Measurements from ENCODE around the gene KAT8. TPM values are rescaled to one million over a fixed set of nuclear protein-coding genes. Genes with fewer than 3 reads are reported as not detected.

KAT8 gene
- total and polyA plus RNA-seq, 8 donors = 38.8 to 114 (median 54.0) TPM

DNA sequence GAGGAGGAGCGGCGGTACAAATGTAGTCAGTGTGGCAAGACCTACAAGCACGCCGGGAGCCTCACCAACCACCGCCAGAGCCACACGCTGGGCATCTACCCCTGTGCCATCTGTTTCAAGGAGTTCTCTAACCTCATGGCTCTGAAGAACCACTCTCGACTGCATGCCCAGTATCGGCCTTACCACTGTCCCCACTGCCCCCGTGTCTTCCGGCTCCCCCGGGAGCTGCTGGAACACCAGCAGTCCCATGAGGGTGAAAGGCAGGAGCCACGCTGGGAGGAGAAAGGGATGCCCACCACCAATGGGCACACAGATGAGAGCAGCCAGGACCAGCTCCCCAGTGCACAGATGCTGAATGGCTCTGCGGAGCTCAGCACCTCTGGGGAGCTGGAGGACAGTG is 40.4 kb upstream of the KAT8 start:
- 94 to 99% (median 97%) methylated on average over 12 to 13 of the region's 13 CpGs for WGBS, 5 donors
- Histone ChIP-seq H3K4me3 (no peak overlapping the region), H3K27me3 (no peaks in the 10 kb centered on the region), H3K9me3 (no peaks in the 10 kb centered on the region), H3K27ac (no peak overlapping the region), H3K4me1 (peaks cover 20 to 59% (median 41%) of the 10 kb centered on the region in 4 donors), H3K36me3 (peaks cover 54 to 61% (median 60%) of the 10 kb centered on the region in 4 donors)
- intact Hi-C loops (cut with DNase I; ENCODE audit: low total_unique reads) = no loop called here
- TF ChIP-seq, protein P1, sequence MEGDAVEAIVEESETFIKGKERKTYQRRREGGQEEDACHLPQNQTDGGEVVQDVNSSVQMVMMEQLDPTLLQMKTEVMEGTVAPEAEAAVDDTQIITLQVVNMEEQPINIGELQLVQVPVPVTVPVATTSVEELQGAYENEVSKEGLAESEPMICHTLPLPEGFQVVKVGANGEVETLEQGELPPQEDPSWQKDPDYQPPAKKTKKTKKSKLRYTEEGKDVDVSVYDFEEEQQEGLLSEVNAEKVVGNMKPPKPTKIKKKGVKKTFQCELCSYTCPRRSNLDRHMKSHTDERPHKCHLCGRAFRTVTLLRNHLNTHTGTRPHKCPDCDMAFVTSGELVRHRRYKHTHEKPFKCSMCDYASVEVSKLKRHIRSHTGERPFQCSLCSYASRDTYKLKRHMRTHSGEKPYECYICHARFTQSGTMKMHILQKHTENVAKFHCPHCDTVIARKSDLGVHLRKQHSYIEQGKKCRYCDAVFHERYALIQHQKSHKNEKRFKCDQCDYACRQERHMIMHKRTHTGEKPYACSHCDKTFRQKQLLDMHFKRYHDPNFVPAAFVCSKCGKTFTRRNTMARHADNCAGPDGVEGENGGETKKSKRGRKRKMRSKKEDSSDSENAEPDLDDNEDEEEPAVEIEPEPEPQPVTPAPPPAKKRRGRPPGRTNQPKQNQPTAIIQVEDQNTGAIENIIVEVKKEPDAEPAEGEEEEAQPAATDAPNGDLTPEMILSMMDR (IDR thresholded peaks at IDR 0.05) = no peak
- no peak for DNase-seq

DNA sequence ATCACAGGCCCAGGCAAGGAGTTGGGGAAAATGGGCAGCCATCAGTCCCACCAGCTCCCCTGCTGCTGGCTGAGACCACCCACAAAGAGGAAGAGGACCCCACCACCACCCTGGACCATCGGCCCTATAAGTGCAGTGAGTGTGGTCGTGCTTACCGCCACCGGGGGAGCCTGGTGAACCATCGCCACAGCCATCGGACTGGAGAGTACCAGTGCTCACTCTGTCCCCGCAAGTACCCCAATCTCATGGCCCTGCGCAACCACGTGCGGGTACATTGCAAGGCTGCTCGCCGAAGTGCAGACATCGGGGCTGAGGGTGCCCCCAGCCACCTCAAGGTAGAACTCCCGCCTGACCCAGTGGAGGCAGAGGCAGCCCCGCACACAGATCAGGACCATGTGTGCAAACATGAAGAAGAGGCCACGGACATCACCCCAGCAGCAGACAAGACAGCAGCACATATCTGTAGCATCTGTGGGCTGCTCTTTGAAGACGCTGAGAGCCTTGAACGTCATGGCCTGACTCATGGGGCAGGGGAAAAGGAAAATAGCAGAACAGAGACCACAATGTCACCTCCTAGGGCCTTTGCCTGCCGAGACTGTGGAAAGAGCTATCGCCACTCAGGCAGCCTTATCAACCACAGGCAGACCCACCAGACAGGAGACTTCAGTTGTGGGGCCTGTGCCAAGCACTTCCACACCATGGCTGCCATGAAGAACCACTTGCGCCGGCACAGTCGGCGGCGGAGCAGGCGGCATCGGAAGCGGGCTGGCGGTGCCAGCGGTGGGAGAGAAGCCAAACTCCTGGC is 39.7 kb upstream of the KAT8 start:
- Histone ChIP-seq H3K4me1 (peaks cover 12 to 59% (median 39%) of the 10 kb centered on the region in 4 donors), H3K27me3 (no peaks in the 10 kb centered on the region), H3K36me3 (peaks cover 54 to 69% (median 68%) of the 10 kb centered on the region in 4 donors), H3K27ac (no peak overlapping the region), H3K4me3 (no peak overlapping the region), H3K9me3 (no peaks in the 10 kb centered on the region)
- WGBS, 5 donors = 90 to 96% (median 95%) methylated on average over 20 to 30 of the region's 30 CpGs
- TF ChIP-seq POLR2A (IDR thresholded peaks at IDR 0.05) = no peak
- no peak for TF ChIP-seq POLR2AphosphoS5 (IDR thresholded peaks at IDR 0.05)
- no peak for TF ChIP-seq EP300 (IDR thresholded peaks at IDR 0.05)
- TF ChIP-seq, protein P1 (IDR thresholded peaks at IDR 0.05) = no peak
- intact Hi-C loops (cut with DNase I; ENCODE audit: low total_unique reads) = no loop called here
- DNase-seq = no peak

DNA sequence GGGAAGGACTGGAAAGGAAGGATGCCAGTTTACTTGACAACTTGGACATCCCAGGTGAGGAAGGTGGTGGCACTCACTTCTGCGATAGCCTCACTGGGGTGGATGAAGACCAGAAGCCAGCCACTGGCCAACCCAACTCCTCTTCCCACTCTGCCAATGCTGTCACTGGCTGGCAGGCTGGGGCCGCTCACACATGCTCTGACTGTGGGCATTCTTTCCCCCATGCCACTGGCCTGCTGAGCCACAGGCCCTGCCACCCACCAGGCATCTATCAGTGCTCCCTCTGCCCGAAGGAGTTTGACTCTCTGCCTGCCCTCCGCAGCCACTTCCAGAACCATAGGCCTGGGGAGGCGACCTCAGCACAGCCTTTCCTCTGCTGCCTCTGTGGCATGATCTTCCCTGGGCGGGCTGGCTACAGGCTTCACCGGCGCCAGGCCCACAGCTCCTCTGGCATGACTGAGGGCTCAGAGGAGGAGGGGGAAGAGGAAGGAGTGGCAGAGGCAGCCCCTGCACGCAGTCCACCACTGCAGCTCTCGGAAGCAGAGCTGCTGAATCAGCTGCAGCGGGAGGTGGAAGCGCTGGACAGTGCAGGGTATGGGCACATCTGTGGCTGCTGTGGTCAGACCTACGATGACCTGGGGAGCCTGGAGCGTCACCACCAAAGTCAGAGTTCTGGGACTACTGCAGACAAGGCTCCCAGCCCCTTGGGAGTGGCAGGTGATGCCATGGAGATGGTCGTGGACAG is 38.7 kb upstream of the KAT8 start:
- Histone ChIP-seq H3K27me3 (no peaks in the 10 kb centered on the region), H3K4me3 (no peak overlapping the region), H3K27ac (no peak overlapping the region), H3K9me3 (no peaks in the 10 kb centered on the region), H3K4me1 (peaks cover 11 to 57% (median 42%) of the 10 kb centered on the region in 4 donors), H3K36me3 (peaks cover 54 to 79% (median 78%) of the 10 kb centered on the region in 4 donors)
- intact Hi-C loops (cut with DNase I; ENCODE audit: low total_unique reads) = no loop called here
- WGBS, 5 donors = 91 to 96% (median 92%) methylated on average over 10 to 15 of the region's 15 CpGs
- TF ChIP-seq POLR2AphosphoS5 (IDR thresholded peaks at IDR 0.05) (no peak), EP300 (IDR thresholded peaks at IDR 0.05) (no peak), POLR2A (IDR thresholded peaks at IDR 0.05) (no peak)
- TF ChIP-seq, protein P1 (IDR thresholded peaks at IDR 0.05) = no peak
- DNase-seq = no peak

DNA sequence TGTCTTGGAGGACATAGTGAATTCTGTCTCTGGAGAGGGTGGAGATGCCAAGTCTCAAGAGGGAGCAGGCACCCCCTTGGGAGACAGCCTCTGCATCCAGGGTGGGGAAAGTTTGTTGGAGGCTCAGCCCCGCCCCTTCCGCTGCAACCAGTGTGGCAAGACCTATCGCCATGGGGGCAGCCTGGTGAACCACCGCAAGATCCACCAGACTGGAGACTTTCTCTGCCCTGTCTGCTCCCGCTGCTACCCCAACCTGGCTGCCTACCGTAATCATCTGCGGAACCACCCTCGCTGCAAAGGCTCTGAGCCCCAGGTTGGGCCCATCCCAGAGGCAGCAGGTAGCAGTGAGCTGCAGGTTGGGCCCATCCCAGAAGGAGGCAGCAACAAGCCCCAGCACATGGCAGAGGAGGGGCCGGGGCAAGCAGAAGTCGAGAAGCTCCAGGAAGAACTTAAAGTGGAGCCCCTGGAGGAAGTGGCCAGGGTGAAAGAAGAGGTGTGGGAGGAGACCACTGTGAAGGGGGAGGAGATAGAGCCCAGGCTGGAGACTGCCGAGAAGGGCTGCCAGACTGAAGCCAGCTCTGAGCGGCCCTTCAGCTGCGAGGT is 38.0 kb upstream of the KAT8 start:
- Histone ChIP-seq H3K9me3 (no peaks in the 10 kb centered on the region), H3K27me3 (no peaks in the 10 kb centered on the region), H3K27ac (no peak overlapping the region), H3K36me3 (peaks cover 54 to 85% (median 84%) of the 10 kb centered on the region in 4 donors), H3K4me1 (peaks cover 11 to 57% (median 42%) of the 10 kb centered on the region in 4 donors), H3K4me3 (no peak overlapping the region)
- TF ChIP-seq, protein P1 (IDR thresholded peaks at IDR 0.05) = no peak
- TF ChIP-seq POLR2AphosphoS5 (IDR thresholded peaks at IDR 0.05) = no peak
- no peak for TF ChIP-seq POLR2A (IDR thresholded peaks at IDR 0.05)
- no peak for TF ChIP-seq EP300 (IDR thresholded peaks at IDR 0.05)
- DNase-seq = no peak
- WGBS, 5 donors = 74 to 89% (median 85%) methylated on average over 12 to 13 of the region's 13 CpGs
- intact Hi-C loops (cut with DNase I; ENCODE audit: low total_unique reads) = no loop called here

Data from stomach (tissue), 9 donors.